Hepatocyte (in vitro differentiated cells): ENCODE measurements around the gene RIT2. TPM values are rescaled to one million over a fixed set of nuclear protein-coding genes. Genes with fewer than 3 reads are reported as not detected.

Source experiments
- DNase-seq: peaks from one replicate; pipeline ENCODE4 v3.0.0-alpha.2; 2016; ENCODE audit warnings: low spot score
- H2AFZ ChIP-seq: fragments of 200-600 bp; sonication (generic); 2 replicates; pipeline ENCODE4 v1.6.0; 2016; ENCODE audit warnings: antibody characterized with exemption, mild to moderate bottlenecking
- H3K27ac ChIP-seq: fragments of 200-600 bp; sonication (generic); 2 replicates; pipeline ENCODE4 v1.5.1; 2016; ENCODE audit warnings: mild to moderate bottlenecking
- H3K27me3 ChIP-seq: fragments of 200-600 bp; sonication (generic); 2 replicates; pipeline ENCODE4 v1.6.1; 2016
- H3K36me3 ChIP-seq: fragments of 200-600 bp; sonication (generic); replicated peaks from 2 replicates; pipeline ENCODE4 v1.5.1; 2016; ENCODE audit warnings: low read depth; ENCODE audit not compliant: insufficient read depth
- H3K4me1 ChIP-seq: fragments of 200-600 bp; sonication (generic); 2 replicates; pipeline ENCODE4 v1.5.1; 2016; ENCODE audit warnings: mild to moderate bottlenecking, moderate library complexity; ENCODE audit not compliant: insufficient read depth
- H3K4me2 ChIP-seq: fragments of 200-600 bp; sonication (generic); 2 replicates; pipeline ENCODE4 v1.6.0; 2016
- H3K4me3 ChIP-seq: fragments of 200-600 bp; sonication (generic); 2 replicates; pipeline ENCODE4 v1.5.1; 2016; ENCODE audit warnings: mild to moderate bottlenecking
- H3K79me2 ChIP-seq: fragments of 200-600 bp; sonication (generic); 2 replicates; pipeline ENCODE4 v1.6.0; 2017; ENCODE audit warnings: mild to moderate bottlenecking
- H3K9me2 ChIP-seq: fragments of 200-600 bp; sonication (generic); replicated peaks from 2 replicates; pipeline ENCODE4 v1.6.0; 2017; ENCODE audit warnings: mild to moderate bottlenecking; ENCODE audit not compliant: insufficient read depth
- H3K9me3 ChIP-seq: fragments of 200-600 bp; sonication (generic); 2 replicates; pipeline ENCODE4 v1.5.1; 2016; ENCODE audit warnings: low read depth, mild to moderate bottlenecking
- H4K20me1 ChIP-seq: fragments of 200-600 bp; sonication (generic); 2 replicates; pipeline ENCODE4 v1.6.0; 2016; ENCODE audit warnings: mild to moderate bottlenecking; ENCODE audit not compliant: insufficient read depth, poor library complexity, severe bottlenecking
- EZH2 ChIP-seq: fragments of 200-600 bp; sonication (generic); IDR thresholded peaks from 2 replicates; pipeline ENCODE4 v1.6.1; 2016; ENCODE audit warnings: antibody characterized with exemption, mild to moderate bottlenecking, borderline replicate concordance
- EZH2phosphoT487 ChIP-seq: fragments of 200-600 bp; sonication (generic); IDR thresholded peaks from one replicate; pipeline ENCODE4 v1.6.1; 2018; ENCODE audit warnings: antibody characterized with exemption, mild to moderate bottlenecking, low read depth, moderate library complexity; ENCODE audit not compliant: unreplicated experiment, severe bottlenecking
- WGBS: methylation state at CpG from one replicate; pipeline ENCODE4 v1.1.6; 2016; ENCODE audit warnings: low lambda C conversion rate; ENCODE audit errors: missing lambda C conversion rate; 5-methylcytosine and 5-hydroxymethylcytosine counted together
- polyA plus RNA-seq: library from polyadenylated mRNA; unstranded; fragments of >200 nt; fragmentation: Nextera tagmentation; extraction: Ambion mirVana; gene quantifications from 2 replicates; pipeline ENCODE4 v1.2.1, GENCODE V29; 2016
- total RNA-seq: library from RNA; depleted of rRNA; stranded (reverse); fragments of >200 nt; gene quantifications from 2 replicates; pipeline ENCODE4 v1.2.3, GENCODE V29; 2014
- TF ChIP-seq, protein P1 (sequence below): fragments of 200-600 bp; sonication (generic); IDR thresholded peaks from 2 replicates; pipeline ENCODE4 v1.5.1; 2016; ENCODE audit warnings: antibody characterized with exemption, mild to moderate bottlenecking; ENCODE audit not compliant: poor library complexity

Gene RIT2
- total and polyA plus RNA-seq, 2 experiments from 2014 or later: not detected

DNA sequence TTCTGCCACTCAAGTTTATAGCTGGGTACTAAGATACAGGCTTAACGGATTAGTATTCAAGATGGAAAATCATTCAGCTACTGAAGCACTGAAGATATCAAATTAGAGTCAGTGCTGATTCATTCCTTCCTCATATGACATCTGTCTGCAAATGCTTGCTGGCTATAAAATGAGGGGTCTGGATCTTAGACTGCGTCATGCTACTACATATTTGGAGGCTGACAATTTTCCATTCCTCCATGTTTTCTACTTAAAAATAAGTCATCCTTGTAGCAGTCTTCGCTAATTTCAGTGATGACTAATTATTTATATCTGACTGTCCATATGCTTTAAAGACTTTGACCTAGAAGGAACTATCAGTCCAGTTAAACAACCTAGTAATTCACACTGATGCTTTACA, 233.4 kb downstream of the RIT2 start:
- DNase-seq: no peak
- Histone ChIP-seq H3K9me3 (no peaks in the 10 kb centered on the region), H3K9me2 (no peaks in the 10 kb centered on the region), H3K4me2 (no peak overlapping the region), H2AFZ (no peak overlapping the region), H3K27ac (no peak overlapping the region), H3K4me3 (no peak overlapping the region), H3K4me1 (no peaks in the 10 kb centered on the region), H3K79me2 (no peaks in the 10 kb centered on the region), H4K20me1 (no peaks in the 10 kb centered on the region), H3K27me3 (no peaks in the 10 kb centered on the region), H3K36me3 (no peaks in the 10 kb centered on the region)
- WGBS: 83% methylated on average over 3 of the region's 3 CpGs
- TF ChIP-seq, protein P1, sequence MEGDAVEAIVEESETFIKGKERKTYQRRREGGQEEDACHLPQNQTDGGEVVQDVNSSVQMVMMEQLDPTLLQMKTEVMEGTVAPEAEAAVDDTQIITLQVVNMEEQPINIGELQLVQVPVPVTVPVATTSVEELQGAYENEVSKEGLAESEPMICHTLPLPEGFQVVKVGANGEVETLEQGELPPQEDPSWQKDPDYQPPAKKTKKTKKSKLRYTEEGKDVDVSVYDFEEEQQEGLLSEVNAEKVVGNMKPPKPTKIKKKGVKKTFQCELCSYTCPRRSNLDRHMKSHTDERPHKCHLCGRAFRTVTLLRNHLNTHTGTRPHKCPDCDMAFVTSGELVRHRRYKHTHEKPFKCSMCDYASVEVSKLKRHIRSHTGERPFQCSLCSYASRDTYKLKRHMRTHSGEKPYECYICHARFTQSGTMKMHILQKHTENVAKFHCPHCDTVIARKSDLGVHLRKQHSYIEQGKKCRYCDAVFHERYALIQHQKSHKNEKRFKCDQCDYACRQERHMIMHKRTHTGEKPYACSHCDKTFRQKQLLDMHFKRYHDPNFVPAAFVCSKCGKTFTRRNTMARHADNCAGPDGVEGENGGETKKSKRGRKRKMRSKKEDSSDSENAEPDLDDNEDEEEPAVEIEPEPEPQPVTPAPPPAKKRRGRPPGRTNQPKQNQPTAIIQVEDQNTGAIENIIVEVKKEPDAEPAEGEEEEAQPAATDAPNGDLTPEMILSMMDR: no peak
- TF ChIP-seq EZH2phosphoT487 (no peak), EZH2 (no peak)

- Histone ChIP-seq H3K4me3 (no peak overlapping the region), H3K36me3 (no peaks in the 10 kb centered on the region), H3K4me2 (no peak overlapping the region), H3K4me1 (no peaks in the 10 kb centered on the region), H3K27ac (no peak overlapping the region), H2AFZ (no peak overlapping the region), H3K9me3 (no peaks in the 10 kb centered on the region), H3K79me2 (no peaks in the 10 kb centered on the region), H3K27me3 (no peaks in the 10 kb centered on the region), H3K9me2 (no peaks in the 10 kb centered on the region), H4K20me1 (no peaks in the 10 kb centered on the region)
- 86% methylated on average over 2 of the region's 2 CpGs for WGBS
- DNase-seq: no peak
- TF ChIP-seq EZH2 (no peak), EZH2phosphoT487 (no peak)
- TF ChIP-seq, protein P1: no peak
Observed at GRCh38 chr18:42872838-42873237, 242.6 kb downstream of the RIT2 start.

- DNase-seq: peak; percentile 36
- TF ChIP-seq EZH2phosphoT487 (no peak), EZH2 (no peak)
- TF ChIP-seq, protein P1: no peak
- Histone ChIP-seq H3K36me3 (no peaks in the 10 kb centered on the region), H3K4me3 (no peak overlapping the region), H3K4me2 (no peak overlapping the region), H2AFZ (no peak overlapping the region), H3K27ac (peak overlapping the region; percentile 43), H3K9me2 (no peaks in the 10 kb centered on the region), H3K27me3 (no peaks in the 10 kb centered on the region), H3K9me3 (no peaks in the 10 kb centered on the region), H3K79me2 (no peaks in the 10 kb centered on the region), H4K20me1 (no peaks in the 10 kb centered on the region), H3K4me1 (no peaks in the 10 kb centered on the region)
Observed at GRCh38 chr18:42864876-42865275, 250.6 kb downstream of the RIT2 start.

GRCh38 chr18:42861271-42861670, 254.2 kb downstream of the RIT2 start:
- Histone ChIP-seq H3K9me3 (no peaks in the 10 kb centered on the region), H3K36me3 (no peaks in the 10 kb centered on the region), H3K4me1 (no peaks in the 10 kb centered on the region), H3K27me3 (no peaks in the 10 kb centered on the region), H3K4me2 (no peak overlapping the region), H2AFZ (no peak overlapping the region), H4K20me1 (no peaks in the 10 kb centered on the region), H3K9me2 (no peaks in the 10 kb centered on the region), H3K27ac (no peak overlapping the region), H3K79me2 (no peaks in the 10 kb centered on the region), H3K4me3 (no peak overlapping the region)
- TF ChIP-seq EZH2phosphoT487 (no peak), EZH2 (no peak)
- TF ChIP-seq, protein P1: no peak
- no peak for DNase-seq
